Esophagus squamous epithelium (tissue), 4 donors: ENCODE data around the gene CTNNA2.

Experiments
- POLR2A ChIP-seq, 4 donors: fragments of 450-650 bp; IDR thresholded peaks; one replicate each; pipeline ENCODE4 v1.6.1; 2017; ENCODE audit warnings: antibody characterized with exemption in 4 of 4, mild to moderate bottlenecking in 4 of 4, moderate library complexity in 3 of 4
- TF ChIP-seq, protein P1 (sequence below), 6 experiments: fragments of 450-650 bp in 4 of 6; fragments of 200-600 bp in 2 of 6; sonication (generic) in 2 of 6; IDR thresholded peaks; one replicate each; pipeline ENCODE4 v1.5.1; 2016 to 2019; ENCODE audit warnings: antibody characterized with exemption in 6 of 6, mild to moderate bottlenecking in 4 of 6, moderate library complexity in 4 of 6

DNA sequence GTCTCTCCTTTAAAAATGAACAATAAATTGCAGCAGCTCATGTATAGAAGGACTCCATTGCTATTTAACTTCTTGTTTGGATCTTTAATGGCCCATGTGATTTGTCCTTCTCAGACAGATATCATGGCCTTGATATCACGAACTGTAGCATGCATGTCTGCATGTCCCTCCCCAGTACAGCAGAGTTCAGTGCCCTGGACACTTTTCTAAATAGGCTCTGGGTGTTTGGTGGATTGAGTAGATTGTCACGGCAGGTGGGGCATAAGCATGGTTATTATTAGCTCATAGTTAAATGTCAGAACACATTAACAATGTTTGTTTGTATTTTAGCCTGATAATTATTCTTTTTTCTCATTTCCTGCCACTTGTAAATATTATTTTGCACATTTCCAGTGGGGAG lies 673.4 kb downstream of the CTNNA2 start:
- TF ChIP-seq POLR2A (IDR thresholded peaks at IDR 0.05): no peak
- TF ChIP-seq, protein P1, sequence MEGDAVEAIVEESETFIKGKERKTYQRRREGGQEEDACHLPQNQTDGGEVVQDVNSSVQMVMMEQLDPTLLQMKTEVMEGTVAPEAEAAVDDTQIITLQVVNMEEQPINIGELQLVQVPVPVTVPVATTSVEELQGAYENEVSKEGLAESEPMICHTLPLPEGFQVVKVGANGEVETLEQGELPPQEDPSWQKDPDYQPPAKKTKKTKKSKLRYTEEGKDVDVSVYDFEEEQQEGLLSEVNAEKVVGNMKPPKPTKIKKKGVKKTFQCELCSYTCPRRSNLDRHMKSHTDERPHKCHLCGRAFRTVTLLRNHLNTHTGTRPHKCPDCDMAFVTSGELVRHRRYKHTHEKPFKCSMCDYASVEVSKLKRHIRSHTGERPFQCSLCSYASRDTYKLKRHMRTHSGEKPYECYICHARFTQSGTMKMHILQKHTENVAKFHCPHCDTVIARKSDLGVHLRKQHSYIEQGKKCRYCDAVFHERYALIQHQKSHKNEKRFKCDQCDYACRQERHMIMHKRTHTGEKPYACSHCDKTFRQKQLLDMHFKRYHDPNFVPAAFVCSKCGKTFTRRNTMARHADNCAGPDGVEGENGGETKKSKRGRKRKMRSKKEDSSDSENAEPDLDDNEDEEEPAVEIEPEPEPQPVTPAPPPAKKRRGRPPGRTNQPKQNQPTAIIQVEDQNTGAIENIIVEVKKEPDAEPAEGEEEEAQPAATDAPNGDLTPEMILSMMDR (IDR thresholded peaks at IDR 0.05): no peak
